WI38 (cell line): ENCODE measurements around the gene GPR39.
A peak's percentile ranks its signal among the peaks of the same experiment; 100 is the strongest.

Experiments used
- H3K4me3 ChIP-seq: 2 replicates; pipeline ENCODE4 v1.5.1; 2011; ENCODE audit warnings: low read depth, mild to moderate bottlenecking, control low read depth, low read length
- TF ChIP-seq, protein P1 (sequence below): IDR thresholded peaks from 2 replicates; pipeline ENCODE4 v1.5.1; 2012; ENCODE audit warnings: low read depth, mild to moderate bottlenecking, control low read depth, low read length

The GPR39 gene

DNA sequence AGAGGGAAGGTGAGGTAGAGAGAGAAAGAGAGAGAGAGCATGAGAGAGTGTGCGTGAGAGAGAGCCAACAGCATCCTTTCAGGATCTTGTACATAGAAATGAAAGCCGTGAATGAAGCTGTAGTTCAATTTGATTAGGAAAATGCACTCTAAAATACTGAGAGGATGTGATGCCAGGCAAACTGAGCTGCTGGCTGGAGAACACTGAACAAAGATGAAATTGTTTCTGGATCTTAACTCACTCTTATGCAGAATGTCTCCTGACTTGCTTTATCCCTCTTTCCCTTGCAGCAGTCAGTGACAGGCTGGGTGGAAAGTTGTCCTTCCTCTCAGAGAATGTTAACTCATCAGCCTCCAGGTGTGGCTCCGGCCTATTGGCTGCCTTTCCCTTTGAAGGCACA lies 242.7 kb downstream of the GPR39 start:
- TF ChIP-seq, protein P1, sequence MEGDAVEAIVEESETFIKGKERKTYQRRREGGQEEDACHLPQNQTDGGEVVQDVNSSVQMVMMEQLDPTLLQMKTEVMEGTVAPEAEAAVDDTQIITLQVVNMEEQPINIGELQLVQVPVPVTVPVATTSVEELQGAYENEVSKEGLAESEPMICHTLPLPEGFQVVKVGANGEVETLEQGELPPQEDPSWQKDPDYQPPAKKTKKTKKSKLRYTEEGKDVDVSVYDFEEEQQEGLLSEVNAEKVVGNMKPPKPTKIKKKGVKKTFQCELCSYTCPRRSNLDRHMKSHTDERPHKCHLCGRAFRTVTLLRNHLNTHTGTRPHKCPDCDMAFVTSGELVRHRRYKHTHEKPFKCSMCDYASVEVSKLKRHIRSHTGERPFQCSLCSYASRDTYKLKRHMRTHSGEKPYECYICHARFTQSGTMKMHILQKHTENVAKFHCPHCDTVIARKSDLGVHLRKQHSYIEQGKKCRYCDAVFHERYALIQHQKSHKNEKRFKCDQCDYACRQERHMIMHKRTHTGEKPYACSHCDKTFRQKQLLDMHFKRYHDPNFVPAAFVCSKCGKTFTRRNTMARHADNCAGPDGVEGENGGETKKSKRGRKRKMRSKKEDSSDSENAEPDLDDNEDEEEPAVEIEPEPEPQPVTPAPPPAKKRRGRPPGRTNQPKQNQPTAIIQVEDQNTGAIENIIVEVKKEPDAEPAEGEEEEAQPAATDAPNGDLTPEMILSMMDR, result no peak
- H3K4me3 ChIP-seq, result no peak overlapping the region

DNA sequence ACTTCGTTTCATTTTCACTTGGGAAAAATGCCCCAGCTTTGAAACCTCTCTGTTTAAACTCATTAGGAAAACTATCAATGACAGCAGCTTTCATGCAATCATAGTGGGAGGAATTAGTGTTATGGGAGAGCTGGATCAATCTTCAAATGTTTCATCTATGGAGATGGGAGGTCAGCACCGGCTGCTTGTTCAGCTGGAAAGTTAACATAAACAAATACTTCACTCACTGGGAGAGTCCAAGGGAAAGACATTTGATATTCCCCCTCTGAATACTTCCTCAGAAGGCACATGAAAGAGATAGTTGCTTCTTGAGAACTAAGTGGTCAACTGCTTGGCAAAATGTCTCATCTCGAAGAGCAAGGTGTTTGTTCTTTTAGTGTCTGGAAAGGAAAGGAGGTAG lies 246.1 kb downstream of the GPR39 start:
- no peak overlapping the region for H3K4me3 ChIP-seq
- TF ChIP-seq, protein P1, result no peak

DNA sequence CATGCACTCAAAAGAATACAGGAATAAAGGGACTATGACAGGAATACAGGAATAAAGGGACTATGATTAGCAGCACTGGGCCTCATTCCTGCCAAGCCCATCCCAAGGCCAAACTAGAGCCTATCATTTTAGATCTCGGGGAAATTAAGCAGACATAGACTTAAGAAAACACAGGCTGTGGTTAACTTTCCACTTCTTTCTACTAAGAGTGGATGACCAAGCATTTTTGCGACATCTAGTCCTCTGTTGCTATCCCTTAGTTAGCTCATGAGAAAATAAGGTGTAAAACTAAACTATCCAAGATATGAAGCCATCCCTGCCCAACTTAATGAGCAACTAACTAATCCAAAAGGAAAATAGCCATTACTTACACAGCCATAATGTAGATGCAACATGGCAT lies 247.5 kb downstream of the GPR39 start:
- TF ChIP-seq, protein P1, result no peak

DNA sequence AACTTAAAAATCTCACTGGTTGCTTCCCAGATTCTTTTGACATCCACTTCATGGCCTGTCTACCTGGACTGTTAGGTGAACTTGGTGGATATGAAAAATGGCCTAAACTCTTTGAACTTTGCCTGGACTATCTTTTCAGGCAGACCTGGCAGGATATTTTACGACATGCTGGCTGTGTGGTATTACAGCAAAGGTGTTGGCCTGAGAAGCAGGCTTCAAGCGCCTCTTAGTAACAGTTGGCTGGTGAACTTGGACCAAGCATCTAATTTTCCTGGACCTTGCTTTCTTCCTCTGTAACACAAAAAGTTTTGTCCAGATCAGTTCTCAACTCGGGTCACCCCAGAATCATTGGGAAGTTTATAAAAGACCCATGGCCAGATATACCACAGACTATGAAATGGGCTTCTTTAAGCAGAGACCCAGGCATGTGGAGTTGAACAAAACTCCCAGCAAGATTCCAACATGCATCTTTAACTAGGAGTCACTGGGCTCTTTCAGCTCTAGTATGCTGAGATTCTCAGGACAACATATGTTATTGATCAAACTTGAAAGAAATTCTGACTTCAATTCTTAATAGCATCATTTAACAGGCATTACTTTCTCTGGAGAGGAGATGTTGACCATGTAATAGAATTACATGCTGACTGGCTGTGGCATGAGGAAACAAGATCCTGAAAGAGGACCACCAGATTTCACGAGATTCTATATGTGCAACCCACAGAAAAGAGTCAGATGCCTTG lies 249.0 kb downstream of the GPR39 start:
- no peak overlapping the region for H3K4me3 ChIP-seq
- TF ChIP-seq, protein P1, result no peak

More for the DNA sequence above, 247.5 kb downstream of the GPR39 start:
- H3K4me3 ChIP-seq, result no peak overlapping the region

DNA sequence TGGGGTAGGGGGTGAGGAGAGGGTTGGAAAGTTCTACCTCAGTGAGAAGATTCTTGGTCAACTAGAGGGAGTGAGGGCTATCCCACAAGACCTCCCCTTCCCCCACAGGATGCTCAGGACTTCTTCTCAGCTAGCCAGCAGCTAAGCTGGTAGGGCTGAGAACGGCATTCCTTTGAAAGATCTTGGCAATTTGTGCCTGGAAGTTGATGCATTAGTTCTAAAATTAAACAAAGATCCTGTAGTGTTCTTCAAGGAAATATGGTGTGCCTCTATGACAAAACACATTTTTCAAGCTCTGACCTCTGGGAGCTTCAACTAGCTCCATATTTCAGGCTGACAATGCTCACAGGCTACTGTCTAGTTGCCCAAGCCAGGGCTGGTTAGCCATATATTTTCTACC lies 251.1 kb downstream of the GPR39 start:
- H3K4me3 ChIP-seq, result peak overlapping the region; percentile 82
- TF ChIP-seq, protein P1, result no peak

DNA sequence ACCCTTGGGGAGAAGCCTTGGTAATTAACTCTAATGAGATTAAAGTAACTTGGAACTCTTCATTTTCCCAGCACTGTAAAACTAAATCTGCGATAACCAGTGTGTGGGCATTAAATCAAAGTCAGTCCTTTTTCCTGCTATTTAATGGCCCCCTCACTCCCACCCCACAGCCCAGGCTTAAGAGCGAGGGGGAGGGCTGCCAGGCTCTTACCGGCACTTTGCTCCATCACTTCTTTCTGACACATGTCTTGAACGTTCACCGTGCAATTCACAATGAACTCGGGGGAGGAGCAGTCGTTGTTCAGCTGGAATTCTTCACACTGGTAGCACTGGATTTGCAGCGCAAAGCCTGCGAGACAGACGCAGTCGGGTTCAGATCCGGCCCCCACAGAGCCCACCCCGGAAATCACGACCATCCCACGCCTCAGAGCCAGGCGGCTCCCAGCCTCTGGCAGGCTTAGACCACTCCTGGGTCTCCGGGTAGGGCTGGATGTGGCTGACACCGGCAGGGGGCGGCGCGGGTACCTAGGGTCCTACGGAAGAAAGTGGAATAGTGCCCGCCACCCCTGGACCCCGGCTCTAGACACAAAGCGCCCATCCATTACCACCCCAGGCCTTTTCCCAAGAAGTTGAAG lies 251.7 kb downstream of the GPR39 start:
- TF ChIP-seq, protein P1, result peak; percentile 32
- H3K4me3 ChIP-seq, result peak overlapping the region; percentile 82
